Subcutaneous adipose tissue (tissue), 4 donors: Measurements from ENCODE around the gene FGD2. TPM values are rescaled to one million over a fixed set of nuclear protein-coding genes. Genes with fewer than 3 reads are reported as not detected.

ENCODE experiments used
- CTCF ChIP-seq: fragments of 450-650 bp; IDR thresholded peaks from one replicate; pipeline ENCODE4 v1.5.1; 2016; ENCODE audit warnings: low read depth, mild to moderate bottlenecking, control low read depth, antibody characterized with exemption, moderate library complexity
- total RNA-seq, 4 donors: library from RNA; depleted of rRNA; stranded (reverse); fragments of >200 nt; gene quantifications; one replicate each; pipeline ENCODE4 v1.1.0, GENCODE V29; 2016

Gene FGD2
- total RNA-seq, 4 donors from 2014 or later: 37.3 to 102 (median 54.3) TPM

- no peak for TF ChIP-seq CTCF
These were observed 43.7 kb upstream of the FGD2 start for GRCh38 chr6:36961441-36962435.

DNA sequence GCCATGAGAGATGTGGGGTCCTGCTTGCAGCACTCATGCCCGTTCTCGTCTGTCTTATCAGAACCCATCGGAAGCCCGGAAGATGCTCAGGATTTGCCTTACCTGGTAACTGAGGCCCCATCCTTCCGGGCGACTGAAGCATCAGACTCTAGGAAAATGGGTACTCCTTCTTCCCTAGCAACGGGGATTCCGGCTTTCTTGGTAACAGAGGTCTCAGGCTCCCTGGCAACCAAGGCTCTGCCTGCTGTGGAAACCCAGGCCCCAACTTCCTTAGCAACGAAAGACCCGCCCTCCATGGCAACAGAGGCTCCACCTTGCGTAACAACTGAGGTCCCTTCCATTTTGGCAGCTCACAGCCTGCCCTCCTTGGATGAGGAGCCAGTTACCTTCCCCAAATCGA, 42.6 kb upstream of the FGD2 start:
- TF ChIP-seq CTCF: no peak

GRCh38 chr6:36963451-36964290, 41.8 kb upstream of the FGD2 start:
- no peak for TF ChIP-seq CTCF

GRCh38 chr6:36964349-36964748, 41.1 kb upstream of the FGD2 start:
- TF ChIP-seq CTCF: no peak

DNA sequence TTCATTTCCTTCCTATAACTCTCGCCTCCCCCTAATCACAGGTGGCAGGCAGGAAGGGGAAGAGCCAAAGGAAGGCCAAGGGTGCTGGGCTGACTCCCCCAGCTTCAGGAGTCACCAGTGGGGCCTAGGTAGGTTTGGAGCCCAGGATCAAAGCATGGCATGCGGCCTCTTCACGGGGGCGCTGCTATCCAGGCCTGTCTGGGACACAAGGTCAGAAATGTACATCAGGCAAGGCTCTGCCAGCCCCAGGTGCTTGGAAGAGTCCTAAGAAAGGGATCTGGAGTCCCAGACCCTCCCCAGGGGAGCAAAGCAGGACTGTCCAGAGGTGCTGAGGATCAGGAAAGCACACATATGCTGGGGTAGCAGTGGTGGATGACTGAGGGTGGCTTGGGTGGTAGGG, 40.5 kb upstream of the FGD2 start:
- TF ChIP-seq CTCF: no peak

- TF ChIP-seq CTCF: no peak
These were observed 38.2 kb upstream of the FGD2 start for GRCh38 chr6:36967301-36967700.

- no peak for TF ChIP-seq CTCF
These were observed 37.7 kb upstream of the FGD2 start for GRCh38 chr6:36967757-36968156.
